Muscle of back (tissue), 11 donors: ENCODE data around the gene DYSF. TPM values are rescaled to one million over a fixed set of nuclear protein-coding genes. Genes with fewer than 3 reads are reported as not detected.

Experiments
- DNase-seq, 3 donors: peaks; one replicate each; pipeline versions ENCODE4 v3.0.0 to v3.0.0-alpha.2; 2013
- polyA plus RNA-seq, 10 donors: library from polyadenylated mRNA; unstranded; fragments of 120-200 nt; gene quantifications; one replicate each; pipeline ENCODE4 v1.2.1, GENCODE V29; 2013; ENCODE audit not compliant: insufficient read length in 10 of 10

DYSF gene
- polyA plus RNA-seq, 10 donors, result 75.3 to 143 (median 114) TPM

DNA sequence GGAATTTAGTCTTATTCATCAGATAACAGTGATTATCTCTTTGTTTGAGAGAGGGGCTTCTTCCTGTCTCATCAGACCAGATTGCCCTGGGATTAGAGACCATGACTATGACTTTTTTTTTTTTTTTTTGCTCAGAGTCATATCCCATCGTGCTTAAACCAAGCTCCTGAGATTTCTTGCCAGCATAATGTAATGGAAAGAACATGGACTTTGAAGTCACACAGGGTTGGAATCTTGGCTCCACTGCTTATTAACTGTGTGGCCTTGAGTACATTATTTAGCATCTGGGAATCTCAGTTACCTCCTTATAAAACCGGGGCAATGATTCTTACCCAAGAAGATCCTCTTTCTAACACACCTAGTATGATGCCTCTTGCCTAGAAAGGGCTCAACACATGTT lies 268.3 kb downstream of the DYSF start:
- peak in 2 of 3 donors; percentile 32 to 53 for DNase-seq

DNA sequence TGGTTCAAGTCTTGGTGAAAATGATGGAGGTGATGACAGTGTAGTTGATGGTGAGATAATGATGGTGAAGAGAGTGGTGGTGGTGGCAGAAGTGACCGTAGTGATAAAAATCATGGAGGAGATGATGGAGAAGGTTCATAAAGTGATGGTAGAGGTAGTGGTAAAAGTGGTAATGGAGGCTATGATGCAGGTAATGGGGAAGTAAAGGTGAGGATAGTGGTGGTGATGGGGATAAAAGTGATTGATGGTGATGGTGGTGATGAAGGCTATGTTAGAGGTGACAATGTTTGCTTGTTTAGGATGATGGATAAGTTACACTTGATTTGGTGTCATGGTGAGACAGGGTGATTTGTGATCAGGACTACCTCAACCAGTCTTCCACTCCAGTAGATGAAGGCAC lies 268.9 kb downstream of the DYSF start:
- DNase-seq, result no peak

DNA sequence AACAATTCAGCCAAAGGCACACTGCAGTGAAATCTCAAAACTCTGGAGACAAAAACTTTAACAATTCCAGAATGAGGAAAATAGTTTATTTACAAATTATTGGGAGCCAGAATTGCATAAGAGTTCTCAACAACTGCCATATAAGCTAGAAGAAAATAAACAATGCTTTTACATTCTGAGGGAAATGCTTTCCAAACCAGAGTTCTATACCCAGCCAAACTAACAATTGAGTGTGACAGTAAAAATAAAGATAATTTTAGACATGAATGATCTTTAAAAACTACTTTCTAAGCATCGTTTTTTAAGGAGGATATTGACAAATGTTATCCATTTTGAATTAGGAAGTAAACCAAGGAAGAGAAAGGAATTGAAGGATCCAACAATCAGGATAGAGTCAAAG lies 271.4 kb downstream of the DYSF start:
- no peak for DNase-seq

- no peak for DNase-seq
Measured at GRCh38 chr2:71725836-71726235, 272.5 kb downstream of the DYSF start.

DNA sequence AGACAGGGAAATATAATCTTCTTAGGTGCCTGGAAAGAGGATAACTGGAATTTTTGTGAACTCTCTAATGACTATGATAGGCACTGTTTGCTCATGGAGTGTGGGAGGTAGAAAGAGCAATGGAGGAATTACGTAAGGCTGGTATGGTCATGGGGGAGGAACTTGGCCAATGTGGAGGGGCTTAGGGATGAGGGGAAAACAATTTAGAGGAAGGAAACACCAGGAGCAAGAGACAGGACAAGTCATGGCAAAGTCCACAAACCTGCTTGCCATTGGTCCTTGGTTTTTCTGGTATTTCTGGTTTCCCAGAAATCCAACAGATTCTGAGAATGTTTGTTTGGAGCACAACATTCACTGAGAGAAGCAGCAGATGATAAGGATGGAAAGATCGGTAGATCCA lies 274.2 kb downstream of the DYSF start:
- DNase-seq, result no peak

GRCh38 chr2:71728036-71728435 lies 274.7 kb downstream of the DYSF start:
- DNase-seq, result no peak

DNA sequence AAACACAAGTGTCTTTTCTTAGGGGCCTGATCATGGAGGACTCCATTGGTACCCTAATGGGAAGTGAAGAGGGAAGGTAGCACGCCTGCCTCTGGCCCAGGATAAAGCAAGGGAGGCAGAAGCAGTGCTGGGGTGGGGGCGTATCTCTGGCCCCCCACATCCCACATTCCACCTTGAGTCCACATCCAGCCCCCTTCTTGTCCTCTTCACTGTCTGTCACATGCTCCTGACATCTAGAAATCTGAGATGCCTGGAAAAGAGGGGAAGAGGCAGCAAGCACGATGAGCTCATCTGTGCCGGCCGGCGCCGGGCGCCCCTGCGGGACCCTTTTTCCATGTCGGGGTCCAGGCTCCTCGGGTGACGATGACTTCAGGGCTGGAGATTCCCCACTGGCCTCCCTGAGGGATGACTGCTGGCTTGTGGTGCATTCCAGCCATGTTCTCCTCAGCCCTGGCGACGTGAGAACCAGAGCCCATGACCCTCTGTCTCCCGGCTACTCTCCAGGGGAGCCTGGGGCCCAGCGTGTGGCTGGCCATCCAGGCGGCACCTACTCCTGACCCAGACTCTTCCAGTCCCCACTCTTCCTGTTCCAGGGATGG lies 277.5 kb downstream of the DYSF start:
- no peak for DNase-seq

- DNase-seq, result no peak
Measured at GRCh38 chr2:71734620-71735019, 281.3 kb downstream of the DYSF start.

GRCh38 chr2:71735676-71736075 lies 282.3 kb downstream of the DYSF start:
- no peak for DNase-seq

Other genes with a start within 250 kb of the DYSF start
- 10 to 100 TPM in 1 of 10 donors, 1 to 10 TPM in 9; 5.1 to 10.0 (median 8.2) TPM for gene PAIP2B, start 226.5 kb upstream of the DYSF start, polyA plus RNA-seq
- 100 to 1,000 TPM in 6 of 10 donors, 10 to 100 TPM in 4; 76.5 to 136 (median 107) TPM for gene ZNF638, start 121.8 kb upstream of the DYSF start, polyA plus RNA-seq